ENCODE results near the gene DOCK2. TPM values are rescaled to one million over a fixed set of nuclear protein-coding genes. Genes with fewer than 3 reads are reported as not detected.
"Not testable (repeated sequence)": the region's sequence is repeated elsewhere in the genome, so short reads cannot be mapped to it uniquely, and the experiment has no call there.

Gene DOCK2
- polyA plus RNA-seq, 1 donor, result 2.6 TPM

GRCh38 chr5:170056561-170057267 is 419.6 kb downstream of the DOCK2 start:
- no peak for DNase-seq

GRCh38 chr5:170057311-170057710 is 420.2 kb downstream of the DOCK2 start:
- DNase-seq, result no peak

- no peak for DNase-seq
Measured at GRCh38 chr5:170059221-170059620, 422.1 kb downstream of the DOCK2 start.

GRCh38 chr5:170067152-170067551 is 430.1 kb downstream of the DOCK2 start:
- no peak for DNase-seq

GRCh38 chr5:170067574-170068170 is 430.6 kb downstream of the DOCK2 start:
- no peak for DNase-seq

- no peak for DNase-seq
Measured at GRCh38 chr5:170069512-170069911, 432.4 kb downstream of the DOCK2 start.

- DNase-seq, result peak; percentile 59
Measured at GRCh38 chr5:170070556-170071412, 433.7 kb downstream of the DOCK2 start.

- DNase-seq, result no peak
Measured at GRCh38 chr5:170071748-170072147, 434.7 kb downstream of the DOCK2 start.

GRCh38 chr5:170075696-170076095 is 438.6 kb downstream of the DOCK2 start:
- no peak for DNase-seq

GRCh38 chr5:170076211-170076610 is 439.1 kb downstream of the DOCK2 start:
- no peak for DNase-seq

- no peak for DNase-seq
Measured at GRCh38 chr5:170076739-170077138, 439.7 kb downstream of the DOCK2 start.

- DNase-seq, result no peak
Measured at GRCh38 chr5:170077526-170077925, 440.5 kb downstream of the DOCK2 start.

GRCh38 chr5:170078458-170078857 is 441.4 kb downstream of the DOCK2 start:
- DNase-seq, result no peak

GRCh38 chr5:170078931-170079330 is 441.9 kb downstream of the DOCK2 start:
- DNase-seq, result no peak

GRCh38 chr5:170080217-170080616 is 443.1 kb downstream of the DOCK2 start:
- DNase-seq, result no peak

GRCh38 chr5:170080786-170081445 is 443.8 kb downstream of the DOCK2 start:
- no peak for DNase-seq

GRCh38 chr5:170081616-170082015 is 444.5 kb downstream of the DOCK2 start:
- no peak for DNase-seq

- no peak for DNase-seq
Measured at GRCh38 chr5:170082701-170083100, 445.6 kb downstream of the DOCK2 start.

GRCh38 chr5:170087168-170087817 is 450.2 kb downstream of the DOCK2 start:
- DNase-seq, result no peak

GRCh38 chr5:170092455-170093101 is 455.5 kb downstream of the DOCK2 start:
- no peak for DNase-seq

- DNase-seq, result not testable (repeated sequence)
Measured at GRCh38 chr5:170094329-170094728, 457.3 kb downstream of the DOCK2 start.

Measured in left kidney (tissue), 2 donors.